HG02678 (cell line): ENCODE results near the gene NKIRAS1.
"Not testable (repeated sequence)": the region's sequence is repeated elsewhere in the genome, so short reads cannot be mapped to it uniquely, and the experiment has no call there.

Experiments used
- ATAC-seq: cut with Tn5 transposase; IDR thresholded peaks from one replicate; pipeline ENCODE4 v1.9.1; 2021; ENCODE audit warnings: mild to moderate bottlenecking, moderate library complexity; ENCODE audit not compliant: unreplicated experiment

Gene NKIRAS1

DNA sequence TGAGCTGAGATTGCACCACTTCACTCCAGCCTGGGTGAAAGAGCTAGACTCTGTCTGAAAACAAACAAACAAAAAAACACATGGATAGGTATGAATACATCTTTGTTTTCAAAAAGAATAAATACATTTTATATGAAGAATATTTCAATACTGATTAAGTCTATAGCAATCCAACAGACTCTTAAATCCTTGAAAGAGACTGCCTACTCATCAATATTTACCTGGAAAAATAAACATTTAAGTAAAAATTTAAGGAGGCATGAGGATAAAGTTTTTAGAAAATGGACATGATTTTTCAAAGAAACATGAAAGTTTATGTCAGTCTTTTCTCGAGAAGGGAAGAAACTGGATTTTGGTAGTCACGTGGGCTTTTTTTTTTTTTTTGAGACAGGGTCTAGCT is 5.4 kb downstream of the NKIRAS1 start:
- no peak for ATAC-seq

DNA sequence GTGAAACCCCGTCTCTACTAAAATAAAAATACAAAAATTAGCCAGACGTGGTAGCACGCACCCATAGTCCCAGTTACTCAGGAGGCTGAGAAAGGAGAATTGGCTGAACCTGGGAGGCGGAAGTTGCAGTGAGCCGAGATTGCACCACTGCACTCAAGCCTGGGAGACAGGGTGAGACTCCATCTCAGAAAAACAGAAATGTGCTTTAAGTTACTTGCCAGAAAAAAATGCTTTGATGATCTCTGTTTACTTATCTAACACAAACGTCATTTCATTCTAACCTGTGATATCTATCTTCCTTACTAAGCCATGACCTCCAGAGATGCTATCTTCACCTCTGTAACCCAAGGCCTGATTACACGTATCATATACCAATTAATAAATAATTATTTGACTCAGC is 7.4 kb downstream of the NKIRAS1 start:
- ATAC-seq: no peak

DNA sequence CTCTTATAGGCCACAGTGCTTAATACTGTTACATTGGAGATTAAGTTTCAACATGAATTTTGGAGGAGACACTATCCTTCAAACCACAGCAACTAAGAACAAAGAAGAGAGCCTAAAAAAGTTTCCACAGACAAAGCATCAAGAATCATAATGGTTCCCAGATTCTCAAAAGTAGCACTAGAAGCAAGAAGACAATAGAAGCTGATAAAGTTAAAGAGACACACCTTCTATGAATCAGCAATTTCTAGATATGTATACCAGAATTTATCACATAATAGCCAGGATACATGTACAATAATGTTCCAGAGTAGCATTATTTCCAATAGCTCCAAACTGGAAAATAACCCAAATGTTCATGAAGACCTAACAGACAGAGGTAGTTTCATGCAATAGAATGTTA is 12.2 kb downstream of the NKIRAS1 start:
- no peak for ATAC-seq

DNA sequence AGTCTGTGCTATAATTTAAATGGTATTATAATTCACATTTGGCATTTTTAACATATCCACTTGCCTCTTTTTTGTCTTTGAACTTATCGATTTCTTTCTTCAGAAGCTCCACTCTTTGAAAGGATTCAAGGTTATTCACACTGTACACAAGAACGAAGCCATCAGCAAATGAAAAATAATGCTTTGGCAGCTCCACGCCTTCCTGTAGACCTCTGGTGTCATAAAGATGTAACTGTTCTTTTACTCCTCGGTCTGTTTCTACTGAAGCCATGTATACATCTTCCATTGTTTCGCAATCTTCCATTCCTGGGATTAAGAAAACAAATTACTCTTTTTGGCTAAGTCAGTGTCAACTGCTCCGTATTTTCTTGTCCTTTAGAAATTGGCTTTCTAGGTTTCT is 16.0 kb downstream of the NKIRAS1 start:
- ATAC-seq: no peak

DNA sequence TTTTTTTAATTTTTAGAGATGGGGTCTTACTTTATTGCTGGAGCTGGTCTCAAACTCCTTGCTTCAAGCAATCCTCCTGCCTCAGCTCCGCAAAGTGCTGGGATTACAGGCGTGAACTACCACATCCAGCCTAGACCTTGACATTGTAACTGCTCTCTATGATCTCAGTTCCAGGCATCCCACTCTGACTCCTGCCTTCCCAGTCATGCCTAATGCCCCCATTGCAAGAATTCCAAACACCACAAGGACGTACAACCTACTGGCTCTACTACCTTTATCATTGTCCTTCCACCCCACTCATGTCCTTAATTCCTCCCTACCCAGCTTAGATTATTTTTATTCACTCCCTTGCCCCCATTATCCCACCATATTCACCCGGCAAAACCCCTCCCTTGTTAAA is 21.6 kb downstream of the NKIRAS1 start:
- ATAC-seq: no peak

DNA sequence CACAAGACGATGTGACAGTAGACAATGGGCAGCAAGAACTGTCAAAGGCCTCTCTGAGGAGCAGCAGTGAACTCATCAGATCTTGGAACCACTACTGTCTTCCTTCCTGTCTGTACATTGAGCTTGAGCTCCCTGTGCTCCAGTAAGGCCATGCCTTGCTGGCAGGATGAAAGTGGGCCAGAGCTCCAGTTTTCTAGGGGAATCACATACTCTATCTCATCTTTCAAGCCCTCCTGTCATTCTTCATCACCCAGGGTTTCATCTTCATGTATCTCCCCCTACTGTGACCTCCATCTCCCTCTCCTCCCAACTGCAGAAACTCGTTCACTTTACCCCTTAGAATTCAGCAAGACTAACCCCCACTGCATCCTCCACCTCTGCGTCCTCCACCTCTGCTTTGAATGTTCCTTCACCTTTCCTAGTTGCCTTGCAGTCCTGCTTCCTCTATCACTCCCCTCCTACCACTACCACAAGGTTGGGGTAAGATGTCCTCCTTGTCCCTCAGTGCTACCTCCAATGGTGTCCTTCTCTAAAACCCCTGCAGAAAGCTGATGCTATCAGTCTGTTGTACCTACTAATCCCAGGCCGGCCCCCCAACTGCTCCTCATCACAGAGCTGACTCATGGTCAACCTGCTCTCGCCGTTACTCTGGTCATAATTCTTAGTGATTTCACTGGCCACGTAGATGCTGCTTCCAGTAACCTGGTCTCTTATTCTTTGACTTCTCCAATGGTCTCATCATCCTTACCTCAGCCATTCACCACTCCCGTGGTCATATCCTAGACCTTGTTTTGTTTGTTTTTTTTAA is 22.3 kb downstream of the NKIRAS1 start:
- ATAC-seq: no peak

DNA sequence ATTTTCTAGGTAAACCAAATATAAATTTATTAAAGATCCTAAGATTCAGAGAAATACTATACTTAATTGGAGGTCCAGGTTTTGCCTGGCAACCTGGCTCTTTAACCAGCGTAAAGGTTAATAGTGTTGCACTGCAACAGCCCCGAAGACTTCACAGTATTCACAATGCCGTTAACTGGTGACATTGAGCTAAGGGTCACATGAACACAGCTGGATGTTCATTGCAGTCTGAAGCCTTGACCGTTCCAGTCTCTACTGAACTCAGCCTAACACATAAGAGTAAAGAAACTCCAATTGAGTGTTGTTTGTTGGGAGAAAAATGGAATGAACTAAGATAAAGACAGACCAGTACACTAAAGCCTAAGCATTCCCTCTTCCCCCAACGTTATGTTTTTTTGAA is 26.8 kb downstream of the NKIRAS1 start:
- ATAC-seq: no peak

DNA sequence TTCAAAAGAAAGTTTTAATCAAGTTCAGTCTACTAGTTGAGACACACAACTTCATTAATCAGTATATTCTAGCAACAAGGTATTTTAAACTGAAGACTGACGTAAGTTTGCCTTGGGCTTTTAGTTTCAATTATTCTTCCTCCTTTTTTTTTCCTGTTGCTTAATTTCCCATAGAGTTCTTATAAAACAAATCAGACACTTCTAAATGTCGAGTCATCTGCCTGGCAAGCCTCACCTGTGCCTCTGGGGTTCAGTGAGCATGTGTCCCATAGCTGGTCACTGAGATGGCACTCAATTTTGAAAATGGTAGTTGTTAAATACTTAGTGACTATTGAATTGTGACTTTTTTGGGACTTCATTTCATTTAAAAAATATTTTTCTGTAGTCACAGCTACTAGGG is 27.4 kb downstream of the NKIRAS1 start:
- no peak for ATAC-seq

DNA sequence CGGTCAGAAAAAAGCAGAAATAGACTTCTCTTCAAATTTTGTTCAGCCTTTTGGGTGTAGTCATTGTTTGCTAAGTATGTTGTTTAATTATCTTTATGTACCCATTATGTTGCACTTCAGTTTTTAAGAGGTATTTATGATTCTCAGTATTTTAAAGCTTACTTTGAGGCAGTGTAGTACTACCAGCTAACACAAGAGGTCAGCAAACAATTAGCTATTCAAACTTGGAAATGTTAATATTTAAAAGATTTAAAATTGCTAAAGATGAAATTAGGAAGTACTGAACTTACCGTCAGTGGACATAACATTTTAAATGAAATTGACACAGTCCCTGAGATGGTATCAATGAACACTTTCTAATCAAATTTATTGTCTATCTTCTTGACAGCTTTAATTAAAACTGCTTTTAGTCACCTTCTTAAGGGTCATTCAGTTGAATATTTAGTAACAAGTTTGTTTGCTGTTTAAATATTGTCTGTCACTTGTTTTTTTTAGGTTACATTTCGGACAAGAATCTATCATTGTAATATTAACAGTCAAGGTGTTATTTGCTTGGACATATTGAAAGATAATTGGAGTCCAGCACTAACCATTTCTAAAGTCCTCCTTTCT is 28.1 kb downstream of the NKIRAS1 start:
- no peak for ATAC-seq

DNA sequence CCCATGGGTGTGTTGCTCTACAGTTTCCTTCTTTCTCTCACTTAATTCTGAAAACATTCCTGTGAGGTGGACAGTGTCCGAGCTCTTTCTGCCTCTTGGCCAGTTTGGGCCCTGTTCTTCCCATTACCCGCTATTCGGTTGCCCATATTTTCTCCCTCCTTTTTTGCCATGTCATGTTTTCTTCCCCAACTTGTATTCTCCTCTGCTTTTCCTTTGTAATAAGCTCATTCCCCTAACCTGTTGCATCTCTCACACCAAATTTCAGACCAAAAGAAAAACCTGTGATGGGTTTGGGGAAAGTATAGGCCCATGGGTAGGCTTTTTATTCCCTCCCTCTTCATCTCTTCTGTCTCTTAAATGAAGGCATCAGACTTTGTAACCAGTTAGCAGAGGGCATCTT is 30.5 kb downstream of the NKIRAS1 start:
- ATAC-seq: no peak

DNA sequence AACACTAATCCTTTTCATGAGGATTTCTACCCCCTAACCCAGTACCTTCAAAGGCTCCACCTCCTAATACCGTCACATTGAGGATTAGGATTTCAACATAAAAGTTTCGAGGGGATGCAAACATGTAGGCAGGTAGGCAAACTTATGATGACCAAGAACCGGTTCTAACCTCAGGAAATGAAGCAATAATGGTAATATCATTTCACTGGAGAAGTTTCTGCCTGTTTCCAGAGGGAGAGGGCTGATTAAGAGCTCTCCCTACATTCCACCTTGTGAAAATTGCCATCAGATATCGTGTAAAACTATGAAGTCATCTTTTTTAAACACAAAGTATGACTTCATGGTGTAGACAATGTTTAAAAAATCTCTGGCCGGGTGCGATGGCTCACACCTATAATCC is 31.6 kb downstream of the NKIRAS1 start:
- no peak for ATAC-seq

DNA sequence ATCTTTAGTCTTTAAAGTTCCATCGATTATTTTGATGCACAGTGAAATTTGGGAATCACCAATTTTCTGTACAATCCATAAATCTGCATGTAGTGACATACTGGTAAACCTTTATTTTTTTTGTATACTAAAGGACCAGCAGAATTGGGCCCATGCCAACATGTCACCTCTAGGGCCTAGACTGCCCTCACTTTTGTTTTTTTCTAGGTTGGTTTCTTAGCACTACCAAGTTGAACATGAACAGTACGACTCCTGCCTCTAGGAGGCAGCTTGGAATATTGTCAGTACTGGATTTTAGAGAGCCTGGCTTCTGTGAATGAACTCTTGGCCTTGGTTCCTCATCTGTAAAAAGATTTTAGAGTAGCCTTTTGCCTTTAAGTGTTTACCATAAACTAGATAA is 32.3 kb downstream of the NKIRAS1 start:
- no peak for ATAC-seq

DNA sequence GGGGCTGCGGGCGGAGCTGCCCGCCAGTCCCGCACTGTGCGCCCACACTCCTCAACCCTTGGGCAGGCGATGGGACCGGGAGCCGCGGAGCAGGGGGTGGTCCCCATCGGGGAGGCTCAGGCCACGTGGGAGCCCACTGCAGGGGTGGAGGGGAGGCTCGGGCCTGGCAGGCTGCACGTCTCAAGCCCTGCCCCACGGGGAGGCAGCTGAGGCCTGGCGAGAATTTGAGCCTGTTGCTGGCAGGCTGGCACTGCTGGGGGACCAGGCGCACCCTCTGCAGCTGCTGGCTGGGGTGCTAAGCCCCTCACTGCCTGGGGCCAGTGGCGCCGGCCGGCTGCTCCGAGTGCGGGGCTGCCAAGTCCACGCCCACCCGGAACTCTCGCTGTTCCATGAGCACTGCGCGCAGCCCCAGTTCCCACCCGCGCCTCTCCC is 34.3 kb downstream of the NKIRAS1 start:
- no peak for ATAC-seq

DNA sequence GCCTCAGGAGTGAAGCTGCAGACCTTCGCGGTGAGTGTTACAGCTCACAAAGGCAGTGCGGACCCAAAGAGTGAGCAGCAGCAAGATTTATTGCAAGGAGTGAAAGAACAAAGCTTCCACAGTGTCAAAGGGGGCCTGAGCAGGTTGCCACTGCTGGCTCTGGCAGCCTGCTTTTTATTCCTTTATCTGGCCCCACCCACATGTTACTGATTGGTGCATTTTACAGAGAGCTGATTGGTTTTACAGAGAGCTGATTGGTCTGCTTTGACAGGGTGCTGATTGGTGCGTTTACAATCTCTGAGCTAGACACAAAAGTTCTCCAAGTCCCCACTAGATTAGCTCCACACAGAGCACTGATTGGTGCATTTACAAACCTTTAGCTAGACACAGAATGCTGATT is 34.8 kb downstream of the NKIRAS1 start:
- ATAC-seq: not testable (repeated sequence)

DNA sequence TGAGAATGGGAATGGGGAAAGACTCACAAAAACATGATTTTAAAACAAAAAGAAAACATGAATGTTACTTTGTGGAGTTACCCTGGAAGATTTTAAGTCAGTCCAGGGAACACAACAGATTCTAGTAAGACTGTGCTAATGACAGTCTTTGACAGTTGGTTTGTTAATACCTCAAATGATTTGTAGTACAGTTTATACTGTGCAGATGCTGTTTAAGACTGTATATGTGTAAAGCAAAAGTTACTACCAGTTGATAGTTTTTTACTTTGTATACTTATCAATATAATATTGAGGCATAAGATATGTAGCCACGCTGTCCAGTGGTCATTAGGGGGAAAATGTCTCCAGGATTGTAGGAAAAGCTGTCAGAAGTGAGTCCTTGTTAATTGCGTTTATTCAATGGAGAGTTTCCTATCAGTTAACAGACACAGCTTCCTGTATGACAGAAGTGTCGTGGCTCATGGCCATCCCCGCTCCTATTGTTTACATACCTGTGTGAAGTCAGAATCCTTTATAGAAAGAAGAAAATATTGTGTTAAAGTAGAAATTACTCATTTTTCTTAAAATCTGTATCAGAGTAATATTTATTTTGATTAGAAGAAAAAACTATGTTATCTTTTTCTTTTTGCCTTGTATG is 36.0 kb downstream of the NKIRAS1 start:
- no peak for ATAC-seq

DNA sequence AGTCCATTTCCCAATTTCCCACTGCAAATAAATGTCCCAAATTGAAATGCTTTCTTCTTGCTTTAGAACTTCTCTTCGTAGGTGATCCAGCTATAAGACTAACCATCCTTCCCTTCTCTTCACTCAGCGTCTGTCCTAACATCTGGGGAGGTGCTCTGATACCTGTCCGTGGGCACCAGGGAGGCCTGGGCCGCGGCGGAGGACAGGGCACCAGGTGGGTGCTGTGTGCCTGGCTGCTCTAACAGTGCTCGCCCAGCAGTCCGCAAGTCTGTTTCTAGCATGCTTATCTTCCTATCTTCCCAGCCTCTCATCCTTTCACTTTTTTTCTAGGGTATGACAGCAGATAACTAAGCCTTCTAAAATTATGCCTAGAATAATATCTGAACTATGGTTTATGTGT is 37.3 kb downstream of the NKIRAS1 start:
- no peak for ATAC-seq

DNA sequence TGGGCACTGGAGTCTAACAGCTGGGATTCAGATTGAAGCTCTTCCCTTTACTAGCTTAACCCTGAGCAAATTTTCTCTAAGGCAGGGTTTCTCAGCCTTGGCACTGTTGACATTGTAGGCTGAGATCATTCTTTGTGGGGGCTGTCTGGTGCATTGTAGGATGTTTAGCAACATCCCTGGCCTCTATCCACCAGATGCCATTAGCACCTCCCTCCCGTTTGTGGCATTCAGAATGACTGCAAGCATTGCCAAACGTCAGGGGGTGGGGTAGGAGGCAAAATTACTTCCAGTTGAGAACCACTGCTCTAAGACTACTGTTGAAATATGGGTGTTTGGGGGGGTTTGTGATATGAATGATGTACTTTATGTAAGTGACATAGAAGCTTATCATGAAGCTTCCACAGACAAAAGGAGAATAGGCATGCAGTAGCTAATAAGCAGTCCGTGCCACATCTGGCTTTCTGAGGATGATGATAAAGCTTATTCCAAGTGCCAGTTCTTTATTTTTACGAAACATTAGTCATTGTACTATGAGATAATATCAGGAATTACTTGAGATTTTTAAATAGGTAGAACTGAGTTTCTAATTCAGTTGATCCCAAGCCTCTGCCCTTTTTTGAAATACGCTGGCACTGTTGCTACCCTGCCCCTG is 39.3 kb downstream of the NKIRAS1 start:
- no peak for ATAC-seq

DNA sequence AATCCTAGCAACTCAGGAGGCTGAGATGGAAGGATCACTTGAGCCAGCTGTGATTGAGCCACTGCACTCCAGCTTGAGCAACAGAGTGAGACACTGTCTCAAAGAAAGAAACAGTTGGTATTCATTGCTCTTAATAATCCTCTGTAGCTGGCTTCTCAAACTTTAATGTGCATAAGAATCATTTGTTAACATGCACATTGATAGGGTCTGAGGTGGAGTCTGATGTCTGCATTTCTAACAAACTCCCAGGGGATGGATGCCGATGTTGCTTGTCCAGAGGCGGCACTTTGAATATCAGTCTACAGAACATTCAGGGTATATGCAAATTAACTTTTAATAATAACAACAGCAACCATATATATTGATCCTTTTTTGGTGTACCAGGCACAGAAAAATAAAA is 39.9 kb downstream of the NKIRAS1 start:
- no peak for ATAC-seq

DNA sequence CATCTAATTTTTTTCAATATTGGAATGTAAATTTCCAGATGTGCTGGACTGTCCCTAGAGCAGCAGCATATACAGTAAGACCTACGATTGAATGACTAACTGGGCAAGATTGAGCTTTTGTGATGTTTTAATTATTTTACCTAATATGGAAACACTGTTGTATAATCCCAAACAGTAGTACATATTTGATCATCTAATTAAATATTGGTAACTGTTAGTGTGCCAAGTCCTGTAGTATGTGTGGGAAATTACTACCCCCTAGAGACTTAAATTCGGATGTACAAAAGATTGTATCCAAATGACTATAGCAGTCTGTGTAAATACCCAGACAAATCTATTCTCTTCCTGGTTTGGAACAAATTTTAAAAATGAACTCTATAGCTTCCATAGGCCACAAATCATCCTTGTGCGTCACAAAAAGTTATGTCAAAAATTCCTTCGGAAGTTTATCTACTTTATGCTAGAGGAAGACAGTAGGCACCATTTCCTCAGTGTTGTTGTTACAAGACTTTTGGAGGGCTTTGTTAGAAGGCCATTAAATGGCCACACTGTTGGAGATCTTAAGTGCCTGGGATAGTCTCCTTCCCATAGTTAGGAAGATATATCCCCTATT is 41.6 kb downstream of the NKIRAS1 start:
- no peak for ATAC-seq

DNA sequence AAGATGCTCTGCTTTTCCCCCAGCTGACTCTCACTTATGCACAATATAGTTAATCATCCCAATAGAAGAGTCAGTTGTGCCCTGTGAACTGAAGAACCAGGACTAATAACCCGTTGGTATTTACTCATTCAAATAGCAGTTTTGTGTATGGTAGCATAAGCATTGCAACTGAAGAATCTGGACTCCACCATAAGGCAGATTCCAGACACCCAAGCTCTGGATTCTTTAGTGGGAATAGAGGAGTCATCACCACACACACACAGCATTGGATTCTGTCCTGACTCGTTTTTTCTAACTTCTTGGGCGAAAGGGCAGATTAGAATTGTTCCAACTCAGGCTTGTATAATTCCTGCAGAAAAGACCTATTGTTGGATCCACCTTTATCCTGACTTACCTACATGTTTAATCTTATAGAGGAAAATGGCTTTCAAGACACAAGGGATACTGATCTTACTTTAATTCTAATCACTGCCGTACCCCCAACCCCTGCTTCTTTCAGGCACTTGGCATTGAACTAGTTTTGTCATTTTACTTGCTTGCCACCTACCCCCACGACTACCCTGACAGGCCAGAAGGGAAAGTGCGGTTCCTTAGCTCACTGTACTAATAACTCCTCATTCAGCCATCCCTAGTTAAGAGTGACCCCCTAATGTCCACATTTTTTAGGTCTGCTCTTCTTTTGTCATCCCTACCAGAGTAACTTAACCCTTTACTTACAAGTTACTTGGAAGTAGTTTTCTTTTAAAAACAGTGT is 42.3 kb downstream of the NKIRAS1 start:
- ATAC-seq: no peak

DNA sequence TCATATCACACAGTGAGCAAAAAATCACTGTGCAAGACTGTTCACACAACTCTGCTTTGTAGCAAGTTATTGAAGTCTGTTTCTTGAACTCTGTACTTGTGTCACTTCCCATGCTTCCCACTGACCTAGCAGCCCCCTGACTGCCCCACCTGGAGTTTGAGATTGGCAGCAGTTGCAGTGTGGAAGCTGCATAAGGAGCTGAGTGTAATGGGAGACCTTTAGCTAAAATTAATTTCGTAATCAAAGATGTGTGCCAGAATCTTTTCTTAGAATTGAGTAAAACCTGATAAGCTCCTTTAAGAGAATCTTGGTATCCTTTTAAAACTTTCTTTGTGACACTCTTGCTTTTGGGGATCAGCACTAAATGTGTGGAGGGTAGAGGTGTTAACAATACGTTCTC is 42.8 kb downstream of the NKIRAS1 start:
- no peak for ATAC-seq
